Lower lobe of right lung (tissue), 2 donors: Measurements from ENCODE around the gene TUT1. TPM values are rescaled to one million over a fixed set of nuclear protein-coding genes. Genes with fewer than 3 reads are reported as not detected.
A peak's percentile ranks its signal among the peaks of the same experiment; 100 is the strongest.

Experiments
- ATAC-seq, 2 donors: fragments of 200-7000 bp; cut with Tn5 transposase; one replicate each; pipeline ENCODE4 v1.9.1; 2020 to 2022; ENCODE audit warnings: mild to moderate bottlenecking in 2 of 2, moderate library complexity in 2 of 2
- DNase-seq: peaks from one replicate; pipeline ENCODE4 v3.0.0-alpha.2; 2020
- H3K27ac ChIP-seq: fragments of 200-600 bp; one replicate; pipeline ENCODE4 v1.8.0; 2022
- H3K27me3 ChIP-seq: fragments of 200-600 bp; one replicate; pipeline ENCODE4 v1.8.0; 2022; ENCODE audit warnings: low read depth
- H3K36me3 ChIP-seq: fragments of 200-600 bp; one replicate; pipeline ENCODE4 v1.8.0; 2022; ENCODE audit warnings: mild to moderate bottlenecking
- H3K4me1 ChIP-seq: fragments of 200-600 bp; one replicate; pipeline ENCODE4 v1.8.0; 2022
- H3K4me3 ChIP-seq: fragments of 200-600 bp; one replicate; pipeline ENCODE4 v1.8.0; 2022; ENCODE audit warnings: mild to moderate bottlenecking
- H3K9me3 ChIP-seq: fragments of 200-600 bp; one replicate; pipeline ENCODE4 v1.8.0; 2022
- CTCF ChIP-seq: fragments of 200-600 bp; IDR thresholded peaks from one replicate; pipeline ENCODE4 v1.8.0; 2022; ENCODE audit warnings: antibody characterized with exemption, mild to moderate bottlenecking
- intact Hi-C: fragments of 100-400 bp; cut with DNase I; formaldehyde crosslinking; loops from one replicate; pipeline ENCODE4 v1.11.0; 2022
- total RNA-seq: library from RNA; stranded (reverse); fragmentation: NEBNext Ultra II Directional; extraction: Animal tissue kit (Norgen Biotek cat#: 25700); gene quantifications from one replicate; pipeline ENCODE4 v1.2.1, GENCODE V29; 2021
- donor health status: DM: no; HTN: yes; CAD: no; lungs with severe emphysema.

TUT1 gene
- total RNA-seq, 1 donor from 2014 or later, result 15.8 TPM

DNA sequence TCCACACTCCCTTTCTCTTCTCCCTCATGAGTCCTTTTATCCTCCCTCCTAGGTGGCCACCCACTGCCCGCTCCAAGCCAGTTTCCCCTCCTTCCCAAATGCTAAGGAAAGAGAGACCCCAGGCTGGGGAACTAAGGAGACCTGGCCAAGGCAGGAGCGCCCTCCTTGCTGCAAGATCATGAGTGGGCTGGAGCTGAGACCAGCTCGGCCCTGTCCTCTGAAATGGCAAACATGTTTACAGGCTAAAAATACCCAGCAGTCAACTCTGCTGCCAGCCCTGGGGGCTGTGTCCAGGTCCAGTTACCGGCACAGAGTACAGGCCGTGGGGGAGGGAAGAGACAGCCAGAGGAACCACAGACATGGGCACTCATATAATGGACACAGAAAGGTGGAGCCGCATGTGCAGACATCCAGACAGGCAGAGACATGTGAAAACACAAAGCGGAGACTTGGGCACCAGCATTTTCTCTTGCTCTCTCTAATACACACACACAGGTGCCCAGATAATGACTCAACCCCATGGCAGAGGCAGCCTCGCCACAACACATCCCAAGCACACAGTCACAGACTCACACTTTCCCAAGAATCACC, 43.5 kb downstream of the TUT1 start:
- ATAC-seq (no peak), DNase-seq (no peak)
- intact Hi-C loops, result no loop called here
- no peak for TF ChIP-seq CTCF
- H3K4me1 ChIP-seq, result peaks cover 76% of the 10 kb centered on the region
- peak overlapping the region; percentile 98 for H3K4me3 ChIP-seq
- H3K9me3 ChIP-seq, result no peaks in the 10 kb centered on the region
- peak overlapping the region; percentile 97 for H3K27ac ChIP-seq
- peaks cover 4% of the 10 kb centered on the region for H3K36me3 ChIP-seq
- no peaks in the 10 kb centered on the region for H3K27me3 ChIP-seq

DNA sequence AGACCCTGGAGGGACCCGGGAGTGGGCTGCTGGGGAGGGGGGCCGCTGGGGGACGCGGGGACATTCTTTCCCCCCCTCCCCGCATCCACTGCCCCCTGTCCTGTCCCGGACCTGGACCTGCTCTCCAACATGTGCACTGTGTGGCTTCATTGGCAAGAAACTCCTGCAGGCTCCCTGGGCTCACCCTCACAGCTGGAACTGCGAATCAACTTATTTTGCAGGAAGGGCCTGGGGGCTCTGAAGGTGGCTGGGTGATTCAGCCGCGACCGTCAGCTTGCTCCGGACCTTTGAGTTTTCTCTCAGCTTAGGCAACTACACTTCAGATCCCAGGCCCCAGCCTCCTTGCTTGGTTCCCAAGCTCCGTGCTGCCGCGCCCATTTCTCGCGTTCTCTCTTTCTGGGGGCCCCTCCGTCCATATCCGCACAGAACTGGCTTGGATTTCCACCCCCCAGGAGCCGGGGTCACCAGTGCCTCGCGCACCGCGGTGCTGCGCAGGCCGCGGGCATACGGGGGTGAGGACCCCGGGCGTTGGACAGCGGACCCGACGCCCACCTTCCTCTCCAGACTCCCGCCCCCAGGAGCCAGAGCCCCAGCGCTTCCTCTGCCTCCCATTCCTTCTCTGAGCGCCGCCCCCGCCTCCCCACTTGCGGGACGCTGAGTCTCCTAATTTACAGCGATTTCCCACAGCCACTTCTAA, 44.2 kb downstream of the TUT1 start:
- ATAC-seq (peak in 1 of 2 donors; percentile 1), DNase-seq (no peak)
- Histone ChIP-seq H3K4me1 (peaks cover 76% of the 10 kb centered on the region), H3K36me3 (peaks cover 4% of the 10 kb centered on the region), H3K9me3 (no peaks in the 10 kb centered on the region), H3K27ac (peak overlapping the region; percentile 97), H3K27me3 (no peaks in the 10 kb centered on the region), H3K4me3 (peak overlapping the region; percentile 98)
- TF ChIP-seq CTCF, result no peak
- intact Hi-C loops, result no loop called here

DNA sequence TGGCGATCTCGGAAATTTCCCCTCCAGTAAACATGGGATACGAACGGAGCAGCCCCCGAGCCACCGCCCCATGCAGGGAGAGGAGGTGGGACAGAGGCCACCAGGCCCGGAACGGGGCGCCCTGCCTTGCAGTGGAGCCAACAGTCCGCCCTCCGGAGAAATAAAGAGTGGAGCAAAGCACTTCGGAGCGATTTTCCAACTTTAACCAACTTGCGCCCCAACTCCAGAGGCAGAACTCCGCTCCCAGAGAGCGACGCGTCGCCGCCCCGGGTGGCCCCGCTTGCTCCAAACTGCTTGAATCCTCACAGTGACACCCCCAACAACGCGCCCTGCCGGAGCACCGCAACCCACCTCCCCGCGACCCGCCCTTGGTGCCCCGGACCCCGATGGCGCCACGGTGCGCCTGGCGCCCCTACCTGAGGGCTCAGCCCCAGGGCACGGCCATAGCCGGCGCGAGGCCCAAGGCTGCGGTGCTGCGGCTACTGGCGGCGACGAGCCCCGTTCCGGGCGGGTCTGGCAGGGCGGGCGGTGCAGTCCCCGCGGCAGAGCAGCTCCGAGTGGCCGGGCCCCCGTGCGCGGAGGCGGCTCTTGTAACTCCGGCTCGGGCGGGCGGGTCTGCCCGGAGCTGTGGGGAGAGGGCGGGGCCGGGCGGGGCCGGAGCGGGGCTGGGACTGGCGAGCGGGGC, 44.9 kb downstream of the TUT1 start, which contains the start of gene AHNAK:
Gene AHNAK (minus strand): TSS at position 563 of the 685 bp plus-strand sequence. CDS start 10,708 bp downstream, outside the sequence.
- Histone ChIP-seq H3K27ac (peak within 1 kb of the TSS; percentile 97), H3K4me3 (peak within 1 kb of the TSS; percentile 98), H3K4me1 (peaks cover 76% of the 10 kb centered on the region), H3K27me3 (no peaks in the 10 kb centered on the region), H3K9me3 (no peaks in the 10 kb centered on the region), H3K36me3 (peaks cover 4% of the 10 kb centered on the region)
- DNase-seq (peak; percentile 90), ATAC-seq (peak; percentile 82 to 84)
- no peak for TF ChIP-seq CTCF
- intact Hi-C loops, result no loop called here

GRCh38 chr11:62545437-62546243, 45.7 kb downstream of the TUT1 start:
- H3K36me3 ChIP-seq, result peaks cover 4% of the 10 kb centered on the region
- TF ChIP-seq CTCF, result no peak
- no peaks in the 10 kb centered on the region for H3K27me3 ChIP-seq
- H3K4me3 ChIP-seq, result peak overlapping the region; percentile 98
- DNase-seq (peak; percentile 91), ATAC-seq (peak; percentile 71 to 74)
- H3K4me1 ChIP-seq, result peaks cover 76% of the 10 kb centered on the region
- no peaks in the 10 kb centered on the region for H3K9me3 ChIP-seq
- intact Hi-C loops, result no loop called here
- H3K27ac ChIP-seq, result peak overlapping the region; percentile 97
